ENCODE measurements around the gene ABCA13.

The ABCA13 gene

DNA sequence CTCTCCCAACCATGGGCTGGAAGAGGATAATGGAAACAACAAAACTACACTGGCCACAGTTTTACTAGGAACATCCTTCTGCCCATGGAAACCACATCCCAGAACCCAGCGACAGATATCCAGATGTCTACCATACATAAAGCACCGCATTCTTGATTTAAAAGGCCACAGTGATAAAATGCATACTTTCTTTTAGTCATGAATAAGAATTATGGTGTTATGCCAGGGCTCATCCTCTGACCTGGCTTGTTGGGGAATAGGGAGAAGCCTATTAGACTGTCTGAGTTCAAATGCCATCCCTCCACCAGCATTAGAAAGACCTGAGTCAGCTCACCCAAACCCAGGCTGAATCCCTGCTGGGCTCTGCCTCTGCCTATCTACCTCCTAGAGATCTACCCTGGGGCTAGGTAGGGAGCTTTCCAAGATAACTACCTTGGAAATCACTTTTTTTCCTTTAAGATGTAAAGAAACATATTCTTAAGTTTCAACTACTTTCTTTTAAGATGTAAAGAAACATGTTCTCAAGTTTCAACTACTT, 5.2 kb downstream of the ABCA13 start:
- TF ChIP-seq, protein P1, sequence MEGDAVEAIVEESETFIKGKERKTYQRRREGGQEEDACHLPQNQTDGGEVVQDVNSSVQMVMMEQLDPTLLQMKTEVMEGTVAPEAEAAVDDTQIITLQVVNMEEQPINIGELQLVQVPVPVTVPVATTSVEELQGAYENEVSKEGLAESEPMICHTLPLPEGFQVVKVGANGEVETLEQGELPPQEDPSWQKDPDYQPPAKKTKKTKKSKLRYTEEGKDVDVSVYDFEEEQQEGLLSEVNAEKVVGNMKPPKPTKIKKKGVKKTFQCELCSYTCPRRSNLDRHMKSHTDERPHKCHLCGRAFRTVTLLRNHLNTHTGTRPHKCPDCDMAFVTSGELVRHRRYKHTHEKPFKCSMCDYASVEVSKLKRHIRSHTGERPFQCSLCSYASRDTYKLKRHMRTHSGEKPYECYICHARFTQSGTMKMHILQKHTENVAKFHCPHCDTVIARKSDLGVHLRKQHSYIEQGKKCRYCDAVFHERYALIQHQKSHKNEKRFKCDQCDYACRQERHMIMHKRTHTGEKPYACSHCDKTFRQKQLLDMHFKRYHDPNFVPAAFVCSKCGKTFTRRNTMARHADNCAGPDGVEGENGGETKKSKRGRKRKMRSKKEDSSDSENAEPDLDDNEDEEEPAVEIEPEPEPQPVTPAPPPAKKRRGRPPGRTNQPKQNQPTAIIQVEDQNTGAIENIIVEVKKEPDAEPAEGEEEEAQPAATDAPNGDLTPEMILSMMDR (IDR thresholded peaks at IDR 0.05; ENCODE audit: low read depth, low read length) = no peak
- TF ChIP-seq, protein P2, sequence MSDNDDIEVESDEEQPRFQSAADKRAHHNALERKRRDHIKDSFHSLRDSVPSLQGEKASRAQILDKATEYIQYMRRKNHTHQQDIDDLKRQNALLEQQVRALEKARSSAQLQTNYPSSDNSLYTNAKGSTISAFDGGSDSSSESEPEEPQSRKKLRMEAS (IDR thresholded peaks at IDR 0.05; ENCODE audit: low read depth, low read length) = no peak
- TF ChIP-seq MYC (IDR thresholded peaks at IDR 0.05; ENCODE audit: low read depth, low read length) = no peak
- TF ChIP-seq POLR2A (IDR thresholded peaks at IDR 0.05; ENCODE audit: extremely low read depth, insufficient read length) = no peak
- DNase-seq (ENCODE audit: low read depth) = no peak
- H3K4me3 ChIP-seq (ENCODE audit: low read depth, low read length) = no peak overlapping the region

DNA sequence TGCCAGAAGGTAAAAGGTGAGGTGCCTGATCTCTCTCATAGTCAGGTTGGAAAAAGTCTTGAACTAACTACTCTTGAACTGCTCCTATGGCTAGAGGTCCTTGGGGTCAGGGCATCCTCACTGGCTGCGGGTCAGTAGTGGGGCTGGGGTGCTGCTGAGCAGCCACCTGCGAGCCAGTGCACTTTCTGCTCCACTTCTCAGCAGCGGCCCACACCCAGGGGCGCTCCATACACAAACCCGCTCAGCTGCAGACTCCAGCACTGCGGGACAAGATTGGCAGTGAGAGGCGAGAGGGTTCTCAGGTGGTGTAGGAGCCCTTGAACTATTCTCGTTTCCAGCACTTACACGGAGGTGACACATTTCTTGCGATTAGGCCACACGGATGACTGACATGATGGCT, 6.0 kb downstream of the ABCA13 start:
- TF ChIP-seq MYC (IDR thresholded peaks at IDR 0.05; ENCODE audit: low read depth, low read length) (no peak), POLR2A (IDR thresholded peaks at IDR 0.05; ENCODE audit: extremely low read depth, insufficient read length) (no peak)
- H3K4me3 ChIP-seq (ENCODE audit: low read depth, low read length) = no peak overlapping the region
- no peak for DNase-seq (ENCODE audit: low read depth)

DNA sequence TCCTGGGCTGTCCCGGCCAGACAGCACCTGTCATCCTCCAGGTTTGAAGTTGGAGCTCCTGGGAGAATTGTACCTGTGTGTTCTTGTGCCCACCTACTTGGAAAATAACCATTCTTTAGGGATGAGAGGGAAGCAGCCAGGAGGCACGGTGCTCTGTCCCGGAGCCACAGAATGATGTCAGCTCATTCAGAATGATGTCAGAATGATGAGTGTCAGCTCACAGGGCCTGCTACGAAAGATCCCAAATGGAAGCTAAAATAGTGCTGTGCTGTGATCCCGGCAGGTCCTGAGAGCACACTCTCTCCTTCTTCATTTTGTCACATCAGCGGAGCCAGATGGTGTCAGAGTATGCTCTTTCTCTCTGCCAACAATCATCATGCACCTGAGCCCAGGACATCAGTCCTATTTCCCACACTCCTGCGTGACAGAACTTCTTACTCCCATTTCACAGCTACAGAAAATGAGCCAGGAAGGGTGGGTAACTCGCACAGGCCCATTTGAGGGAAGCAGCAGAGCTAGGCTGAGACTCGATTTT, 8.3 kb downstream of the ABCA13 start:
- DNase-seq (ENCODE audit: low read depth) = no peak
- TF ChIP-seq, protein P1 (IDR thresholded peaks at IDR 0.05; ENCODE audit: low read depth, low read length) = no peak
- TF ChIP-seq, protein P2 (IDR thresholded peaks at IDR 0.05; ENCODE audit: low read depth, low read length) = no peak
- TF ChIP-seq POLR2A (IDR thresholded peaks at IDR 0.05; ENCODE audit: extremely low read depth, insufficient read length) = no peak
- no peak for TF ChIP-seq MYC (IDR thresholded peaks at IDR 0.05; ENCODE audit: low read depth, low read length)
- H3K4me3 ChIP-seq (ENCODE audit: low read depth, low read length) = no peak overlapping the region

DNA sequence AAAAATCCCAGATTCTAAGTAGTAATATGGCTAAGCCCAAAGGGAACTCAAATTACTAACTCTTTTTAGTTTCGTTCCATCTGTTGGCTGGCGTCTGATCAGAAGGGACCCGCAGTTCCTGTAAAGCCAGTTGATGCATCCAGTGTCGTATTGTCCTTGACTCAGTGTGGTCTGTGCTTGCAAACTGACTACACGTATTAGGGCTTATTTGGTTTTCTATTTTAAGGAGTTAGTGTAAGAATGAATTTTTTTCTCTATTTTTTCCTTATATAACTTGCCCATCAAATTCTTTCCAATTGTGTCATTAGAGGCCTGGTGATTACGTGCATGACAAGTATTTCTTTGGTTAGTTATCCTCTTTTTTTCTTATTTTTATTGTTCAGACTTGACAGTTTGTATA, 9.7 kb downstream of the ABCA13 start:
- TF ChIP-seq MYC (IDR thresholded peaks at IDR 0.05; ENCODE audit: low read depth, low read length) = no peak
- TF ChIP-seq, protein P1 (IDR thresholded peaks at IDR 0.05; ENCODE audit: low read depth, low read length) = no peak
- TF ChIP-seq POLR2A (IDR thresholded peaks at IDR 0.05; ENCODE audit: extremely low read depth, insufficient read length) = no peak
- TF ChIP-seq, protein P2 (IDR thresholded peaks at IDR 0.05; ENCODE audit: low read depth, low read length) = no peak
- no peak overlapping the region for H3K4me3 ChIP-seq (ENCODE audit: low read depth, low read length)
- DNase-seq (ENCODE audit: low read depth) = no peak

DNA sequence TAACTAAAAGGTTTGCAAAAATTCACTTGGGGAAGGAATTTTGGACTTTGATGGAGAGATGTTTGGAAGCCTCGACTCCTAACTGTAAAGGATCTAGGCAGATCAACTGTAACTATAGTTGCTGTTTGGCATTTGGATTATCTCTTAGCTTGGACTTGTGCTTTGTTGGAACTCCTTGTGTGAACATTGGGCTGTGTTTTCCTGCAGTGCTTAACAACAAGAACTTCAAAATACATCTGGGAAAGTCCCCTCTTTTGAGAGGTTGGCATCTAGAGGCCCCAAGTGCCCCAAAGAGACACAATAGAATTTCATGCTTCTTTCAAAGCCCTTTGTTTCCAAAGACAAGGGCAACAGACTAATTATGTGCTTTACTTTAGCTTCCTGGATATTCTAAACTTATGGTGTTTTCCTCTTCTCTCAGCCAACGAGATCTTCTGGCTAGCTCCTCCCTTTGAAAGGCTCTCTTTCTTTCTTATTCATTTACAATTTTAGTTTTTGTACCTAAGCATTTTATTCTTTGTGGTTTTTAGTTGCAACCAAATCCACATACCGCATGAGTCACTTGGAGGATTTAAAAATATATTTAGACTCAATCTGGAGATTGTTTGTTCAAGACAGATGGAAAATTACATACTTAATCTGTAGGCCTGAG, 11.6 kb downstream of the ABCA13 start:
- no peak for DNase-seq (ENCODE audit: low read depth)
- no peak for TF ChIP-seq POLR2A (IDR thresholded peaks at IDR 0.05; ENCODE audit: extremely low read depth, insufficient read length)

DNA sequence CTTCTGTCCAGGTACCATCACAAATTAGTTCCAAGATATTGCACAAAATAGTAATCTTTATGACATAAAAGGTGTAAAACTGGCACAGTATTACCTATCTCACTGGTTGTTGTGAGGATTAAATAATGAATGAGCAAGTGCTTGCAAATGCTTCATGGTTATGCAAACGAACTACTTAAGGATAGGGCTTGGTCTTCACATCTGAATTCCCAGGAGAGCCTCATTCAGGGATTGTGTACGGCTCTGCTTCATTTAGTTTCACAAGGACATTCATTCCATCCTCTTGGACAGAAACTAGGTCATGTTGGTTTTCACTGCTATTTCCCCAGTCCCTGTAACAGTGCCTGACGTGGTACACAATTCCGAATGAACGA, 12.1 kb downstream of the ABCA13 start:
- no peak for DNase-seq (ENCODE audit: low read depth)
- no peak overlapping the region for H3K4me3 ChIP-seq (ENCODE audit: low read depth, low read length)
- TF ChIP-seq, protein P1 (IDR thresholded peaks at IDR 0.05; ENCODE audit: low read depth, low read length) = no peak
- TF ChIP-seq, protein P2 (IDR thresholded peaks at IDR 0.05; ENCODE audit: low read depth, low read length) = no peak
- TF ChIP-seq MYC (IDR thresholded peaks at IDR 0.05; ENCODE audit: low read depth, low read length) (no peak), POLR2A (IDR thresholded peaks at IDR 0.05; ENCODE audit: extremely low read depth, insufficient read length) (no peak)

More for the DNA sequence above, 11.6 kb downstream of the ABCA13 start:
- H3K4me3 ChIP-seq (ENCODE audit: low read depth, low read length) = no peak overlapping the region

Data from NB4 (cell line).